GM10266 (cell line): Measurements from ENCODE around the gene RGS6.

ENCODE experiments used
- DNase-seq: peaks from one replicate; pipeline ENCODE4 v3.0.0; 2012; ENCODE audit errors: extremely low spot score
- TF ChIP-seq, protein P1 (sequence below): IDR thresholded peaks from 2 replicates; pipeline ENCODE4 v1.5.1; 2012; ENCODE audit warnings: mild to moderate bottlenecking, low read depth; ENCODE audit not compliant: control insufficient read depth, insufficient read depth; ENCODE audit errors: missing control alignments

Gene RGS6

DNA sequence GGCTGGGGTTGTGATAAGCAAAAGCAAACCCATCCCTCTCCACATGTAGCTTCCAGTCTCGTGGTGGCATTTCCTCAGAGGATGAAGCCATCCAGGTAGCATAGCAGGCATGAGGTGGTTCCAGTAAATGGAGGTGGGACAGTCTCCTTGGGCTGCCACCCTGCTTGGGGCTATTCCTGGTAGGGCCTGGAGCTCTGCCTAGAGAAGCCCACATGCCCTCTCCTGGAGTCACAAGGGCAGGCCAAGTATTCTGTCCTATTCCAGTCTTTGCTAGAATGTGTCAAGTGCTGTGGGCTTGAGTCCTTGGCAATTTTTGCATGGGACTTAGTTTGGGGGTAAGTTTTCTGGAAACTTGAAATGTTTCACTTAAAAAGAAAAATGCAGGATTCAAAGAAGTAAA, 491.7 kb downstream of the RGS6 start:
- no peak for DNase-seq
- TF ChIP-seq, protein P1, sequence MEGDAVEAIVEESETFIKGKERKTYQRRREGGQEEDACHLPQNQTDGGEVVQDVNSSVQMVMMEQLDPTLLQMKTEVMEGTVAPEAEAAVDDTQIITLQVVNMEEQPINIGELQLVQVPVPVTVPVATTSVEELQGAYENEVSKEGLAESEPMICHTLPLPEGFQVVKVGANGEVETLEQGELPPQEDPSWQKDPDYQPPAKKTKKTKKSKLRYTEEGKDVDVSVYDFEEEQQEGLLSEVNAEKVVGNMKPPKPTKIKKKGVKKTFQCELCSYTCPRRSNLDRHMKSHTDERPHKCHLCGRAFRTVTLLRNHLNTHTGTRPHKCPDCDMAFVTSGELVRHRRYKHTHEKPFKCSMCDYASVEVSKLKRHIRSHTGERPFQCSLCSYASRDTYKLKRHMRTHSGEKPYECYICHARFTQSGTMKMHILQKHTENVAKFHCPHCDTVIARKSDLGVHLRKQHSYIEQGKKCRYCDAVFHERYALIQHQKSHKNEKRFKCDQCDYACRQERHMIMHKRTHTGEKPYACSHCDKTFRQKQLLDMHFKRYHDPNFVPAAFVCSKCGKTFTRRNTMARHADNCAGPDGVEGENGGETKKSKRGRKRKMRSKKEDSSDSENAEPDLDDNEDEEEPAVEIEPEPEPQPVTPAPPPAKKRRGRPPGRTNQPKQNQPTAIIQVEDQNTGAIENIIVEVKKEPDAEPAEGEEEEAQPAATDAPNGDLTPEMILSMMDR = no peak

DNA sequence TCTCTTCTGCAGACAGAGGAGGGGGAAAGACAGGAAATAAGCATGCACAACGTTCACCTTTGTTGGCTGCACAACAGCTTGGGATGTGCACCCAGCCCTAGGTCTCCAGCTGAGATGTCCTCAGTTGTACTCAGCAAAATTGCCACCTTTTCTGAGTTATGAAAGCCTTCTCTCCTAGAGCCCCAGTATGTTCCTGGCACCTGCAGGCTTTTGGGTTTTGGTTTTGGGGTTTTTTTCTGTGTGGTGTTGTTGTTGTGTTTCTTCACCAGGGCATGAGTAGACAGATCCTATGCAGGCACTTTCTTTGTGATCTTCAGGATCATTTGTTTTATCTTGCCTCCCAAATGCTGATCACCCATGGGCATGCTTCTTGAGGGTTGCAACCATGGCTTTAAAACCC, 498.2 kb downstream of the RGS6 start:
- TF ChIP-seq, protein P1 = no peak
- no peak for DNase-seq

DNA sequence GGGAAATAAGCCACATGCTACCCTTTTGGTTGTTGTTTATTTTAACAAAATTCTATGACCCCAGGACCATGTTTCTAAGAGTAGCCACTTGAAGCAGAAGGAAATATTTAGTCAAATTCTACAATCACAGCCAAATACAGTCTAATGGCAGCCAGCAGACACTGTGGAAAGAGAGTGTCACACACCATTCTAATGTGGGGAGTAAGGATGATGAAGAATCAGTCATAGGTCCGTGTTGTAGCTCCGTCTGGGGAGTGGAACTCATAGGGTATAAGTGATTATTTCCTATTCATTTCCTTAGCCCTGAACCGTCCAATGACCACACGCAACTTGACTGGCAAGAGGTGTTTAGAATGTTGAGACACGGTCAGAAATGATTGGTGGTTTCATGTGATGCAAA, 500.5 kb downstream of the RGS6 start:
- TF ChIP-seq, protein P1 = no peak
- no peak for DNase-seq

DNA sequence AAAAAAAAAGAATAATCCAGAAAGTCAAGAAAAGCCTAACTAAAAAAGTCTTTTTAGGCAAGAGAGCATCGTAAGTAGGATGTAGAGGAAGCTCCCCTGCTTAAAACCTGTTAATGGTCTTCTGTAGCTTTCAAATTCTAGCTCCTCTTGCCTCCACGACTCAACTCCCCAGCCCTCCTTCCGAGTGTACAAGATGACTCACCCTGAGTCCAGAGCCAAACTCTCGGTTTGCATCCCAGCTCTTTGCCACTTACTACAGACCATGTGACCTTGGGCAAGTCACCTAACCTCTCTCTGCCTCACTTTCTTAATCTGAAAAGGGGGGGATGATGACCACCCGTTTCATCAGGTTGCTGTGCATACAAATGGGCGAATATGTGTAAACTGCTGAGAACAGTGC, 501.3 kb downstream of the RGS6 start:
- no peak for DNase-seq
- TF ChIP-seq, protein P1 = no peak

DNA sequence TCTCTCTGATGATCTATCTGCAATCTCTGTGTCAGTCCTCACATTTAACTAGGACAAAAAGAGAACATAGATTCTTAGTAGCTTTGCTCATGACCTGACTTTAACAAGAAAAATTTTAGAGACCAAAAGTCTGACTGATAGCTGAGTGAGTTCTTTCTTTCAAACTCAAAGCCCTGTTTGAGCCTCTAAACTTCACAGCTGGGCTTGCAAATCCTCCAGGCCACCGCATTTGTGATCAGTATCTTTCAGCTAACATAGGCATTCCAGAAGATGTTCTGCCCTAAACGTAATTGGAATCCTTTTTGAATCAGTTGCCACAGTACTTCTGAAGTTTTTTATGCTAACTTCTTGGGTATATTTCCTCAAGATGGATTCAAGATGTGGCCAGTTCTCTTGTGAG, 502.6 kb downstream of the RGS6 start:
- TF ChIP-seq, protein P1 = no peak
- no peak for DNase-seq

DNA sequence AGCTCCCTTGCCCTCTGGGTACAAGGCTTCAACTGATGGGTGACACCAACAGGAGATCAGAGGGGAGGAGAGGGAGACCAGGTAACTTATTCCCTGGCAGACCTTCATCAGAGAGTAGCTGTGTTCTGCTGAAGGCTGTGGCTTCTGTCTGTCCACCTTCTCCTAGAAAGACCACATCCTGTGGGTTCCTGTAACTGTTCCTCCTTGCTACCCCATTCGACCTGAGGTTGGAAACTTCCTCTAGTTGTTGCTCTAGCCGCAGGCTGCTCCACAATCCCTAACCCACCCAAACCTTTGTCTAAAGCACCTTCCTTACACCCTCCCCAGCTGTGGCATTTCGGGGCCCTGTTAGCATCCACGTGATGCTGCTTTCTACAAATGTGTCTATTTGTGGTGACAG, 507.5 kb downstream of the RGS6 start:
- TF ChIP-seq, protein P1 = no peak
- DNase-seq = no peak

DNA sequence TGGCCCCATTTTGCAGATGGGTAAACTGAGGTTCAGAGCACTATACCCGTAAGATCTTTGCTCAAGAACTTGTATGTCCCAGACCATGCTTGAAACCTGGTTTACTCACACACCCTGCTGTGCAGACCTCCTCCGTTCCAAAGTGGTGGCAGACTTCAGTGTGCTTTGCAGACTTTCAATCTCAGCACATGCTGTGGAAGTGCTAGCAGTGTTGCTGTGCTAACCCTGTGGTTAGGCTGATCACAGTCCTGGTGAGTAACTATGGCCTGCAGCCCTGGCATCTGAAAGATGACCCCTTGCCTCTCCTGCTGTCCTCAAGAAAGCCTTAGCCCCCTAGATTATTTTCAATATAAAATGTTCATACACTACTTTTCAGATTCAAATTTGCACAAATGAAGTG, 511.0 kb downstream of the RGS6 start:
- no peak for DNase-seq
- TF ChIP-seq, protein P1 = no peak
